Heart right ventricle (tissue), 16 donors: ENCODE measurements around the gene KRT9. TPM values are rescaled to one million over a fixed set of nuclear protein-coding genes. Genes with fewer than 3 reads are reported as not detected.
"Not testable (repeated sequence)": the region's sequence is repeated elsewhere in the genome, so short reads cannot be mapped to it uniquely, and the experiment has no call there.

Experiments
- ATAC-seq, 8 donors: fragments of 200-7000 bp; cut with Tn5 transposase; one replicate each; pipeline ENCODE4 v1.9.1; 2020; ENCODE audit warnings: mild to moderate bottlenecking in 8 of 8, moderate library complexity in 8 of 8, moderate number of reproducible peaks in 1 of 8
- DNase-seq, 2 donors: peaks; one replicate each; pipeline ENCODE4 v3.0.0-alpha.2; 2020
- H3K27ac ChIP-seq, 10 donors: fragments of 200-600 bp; sonication (generic) in 2 of 10; one replicate each; pipeline versions ENCODE4 v1.5.0 to v1.8.0; 2020 to 2022; ENCODE audit warnings: mild to moderate bottlenecking in 3 of 10
- H3K27me3 ChIP-seq, 7 donors: fragments of 200-600 bp; one replicate each; pipeline ENCODE4 v1.8.0; 2021 to 2022; ENCODE audit warnings: mild to moderate bottlenecking in 2 of 7
- H3K36me3 ChIP-seq, 9 donors: fragments of 200-600 bp; sonication (generic) in 1 of 9; one replicate each; pipeline versions ENCODE4 v1.5.0 to v1.8.0; 2020 to 2022; ENCODE audit warnings: mild to moderate bottlenecking in 2 of 9
- H3K4me1 ChIP-seq, 9 donors: fragments of 200-600 bp; sonication (generic) in 1 of 9; one replicate each; pipeline versions ENCODE4 v1.5.0 to v1.8.0; 2020 to 2022; ENCODE audit warnings: mild to moderate bottlenecking in 4 of 9
- H3K4me3 ChIP-seq, 10 donors: fragments of 200-600 bp; sonication (generic) in 2 of 10; one replicate each; pipeline versions ENCODE4 v1.5.0 to v1.8.0; 2020 to 2022; ENCODE audit warnings: mild to moderate bottlenecking in 7 of 10, moderate library complexity in 2 of 10
- H3K9me3 ChIP-seq, 11 donors: fragments of 200-600 bp in 10 of 11; sonication (generic) in 2 of 11; one replicate each; pipeline versions ENCODE4 v1.5.0 to v1.8.0; 2013 to 2022; ENCODE audit warnings: mild to moderate bottlenecking in 2 of 11, control low read depth in 1 of 11, moderate library complexity in 1 of 11
- WGBS, 2 donors: extraction: QIAGEN DNeasy Blood & Tissue Kit; methylation state at CpG; one replicate each; pipeline ENCODE4 v1.1.7; 2013; ENCODE audit warnings: inconsistent platforms in 1 of 2; 5-methylcytosine and 5-hydroxymethylcytosine counted together
- intact Hi-C, 10 donors: fragments of 100-400 bp; cut with DNase I; formaldehyde crosslinking; loops; one replicate each; pipeline versions ENCODE4 v1.11.1 to v1.14.2; 2022
- polyA plus RNA-seq, 2 donors: library from polyadenylated mRNA; stranded (reverse); fragments of 200-250 nt; gene quantifications; one replicate each; pipeline ENCODE4 v1.2.3, GENCODE V29; 2013
- total RNA-seq, 10 donors: library from RNA; stranded (reverse); fragmentation: NEBNext Ultra II Directional in 3 of 10; extraction: Animal tissue kit (Norgen Biotek cat#: 25700) in 3 of 10; gene quantifications; one replicate each; pipeline versions ENCODE4 v1.2.1 to v1.2.4, GENCODE V29; 2021 to 2023
- TF ChIP-seq, protein P1 (sequence below), 9 donors: fragments of 200-600 bp; sonication (generic) in 2 of 9; IDR thresholded peaks; one replicate each; pipeline versions ENCODE4 v1.5.0 to v1.8.0; 2021 to 2022; ENCODE audit warnings: antibody characterized with exemption in 9 of 9, mild to moderate bottlenecking in 5 of 9, moderate library complexity in 1 of 9
- donor health status: Arrhythmogenic right ventricular cardiomyopathy.
- donor health status: ischemic (EF 13 %, LVEDD 7.1; RV severe dilation, severe dysfunction).
- donor health status: healthy with polysubstance abuse.
- donor health status: DM: no; HTN: yes; CAD: no.
- donor health status: DM: no; HTN: no; CAD: no.
- donor health status: ischemic (EF 25% LVEDD 6.9; RV normal size, moderate dysfunction).
- donor health status: ischemic (EF 25% LVEDD 5.7; RV mildly dilated, moderate dysfunction).
- donor health status: healthy.
- donor health status: DM: yes; HTN: yes; CAD: no.
- donor health status: Ischemic cardiomyopathy.
- donor health status: ischemic (EF 35%, LVEDD 5.7; RV mildly dilated, moderate dysfunction).
- donor health status: nonischemic (EF 11% LVEDD 7.7; RV severe dilation, severe dysfunction).
- donor health status: DM: yes; HTN: yes; CAD: no.
- donor health status: PGD.
- donor health status: ischemic (EF 29% LVEDD 5.4; RV normal size, mild dysfunction).
- donor health status: nonischemic (EF 23%, LVEDD 6.1; RV moderate dilation, normal function).

Gene KRT9
- total and polyA plus RNA-seq, 12 donors, result not detected

- WGBS, 2 donors, result 91% methylated on average over 25 of the region's 25 CpGs
- ATAC-seq, result no peak
- DNase-seq, result no peak
These were observed 39.2 kb upstream of the KRT9 start for GRCh38 chr17:41610965-41611640.

DNA sequence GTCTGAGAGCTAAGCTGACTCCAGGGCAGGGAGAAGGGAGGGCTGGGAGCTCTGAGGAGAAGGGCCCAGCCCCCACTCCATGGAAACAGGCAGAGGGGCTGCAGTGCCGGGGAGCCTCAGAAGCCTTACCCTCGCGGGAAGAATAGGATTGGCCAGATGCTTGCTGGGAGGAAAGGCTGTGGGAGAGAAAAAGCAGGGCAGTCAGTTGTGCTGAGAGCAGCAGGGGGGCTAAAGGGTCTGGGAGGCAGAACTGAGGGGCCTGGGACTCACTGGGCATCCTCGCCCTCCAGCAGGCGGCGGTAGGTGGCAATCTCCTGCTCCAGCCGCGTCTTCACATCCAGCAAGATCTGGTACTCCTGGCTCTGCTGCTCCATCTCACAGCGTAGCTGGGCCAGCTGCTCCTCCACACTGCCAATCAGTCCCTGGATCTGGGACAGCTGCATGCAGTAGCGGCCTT is 38.2 kb upstream of the KRT9 start:
- Histone ChIP-seq H3K9me3 (peaks cover 0 to 21% (median 3%) of the 10 kb centered on the region in 11 donors), H3K27me3 (peaks cover 0 to 44% (median 11%) of the 10 kb centered on the region in 7 donors)
- H3K36me3 ChIP-seq, DNase-seq, H3K27ac ChIP-seq, H3K4me3 ChIP-seq, ATAC-seq, H3K4me1 ChIP-seq, intact Hi-C loops: not testable (repeated sequence)
- 8 to 13% methylated on average over 10 of the region's 10 CpGs for WGBS, 2 donors
- TF ChIP-seq, protein P1, sequence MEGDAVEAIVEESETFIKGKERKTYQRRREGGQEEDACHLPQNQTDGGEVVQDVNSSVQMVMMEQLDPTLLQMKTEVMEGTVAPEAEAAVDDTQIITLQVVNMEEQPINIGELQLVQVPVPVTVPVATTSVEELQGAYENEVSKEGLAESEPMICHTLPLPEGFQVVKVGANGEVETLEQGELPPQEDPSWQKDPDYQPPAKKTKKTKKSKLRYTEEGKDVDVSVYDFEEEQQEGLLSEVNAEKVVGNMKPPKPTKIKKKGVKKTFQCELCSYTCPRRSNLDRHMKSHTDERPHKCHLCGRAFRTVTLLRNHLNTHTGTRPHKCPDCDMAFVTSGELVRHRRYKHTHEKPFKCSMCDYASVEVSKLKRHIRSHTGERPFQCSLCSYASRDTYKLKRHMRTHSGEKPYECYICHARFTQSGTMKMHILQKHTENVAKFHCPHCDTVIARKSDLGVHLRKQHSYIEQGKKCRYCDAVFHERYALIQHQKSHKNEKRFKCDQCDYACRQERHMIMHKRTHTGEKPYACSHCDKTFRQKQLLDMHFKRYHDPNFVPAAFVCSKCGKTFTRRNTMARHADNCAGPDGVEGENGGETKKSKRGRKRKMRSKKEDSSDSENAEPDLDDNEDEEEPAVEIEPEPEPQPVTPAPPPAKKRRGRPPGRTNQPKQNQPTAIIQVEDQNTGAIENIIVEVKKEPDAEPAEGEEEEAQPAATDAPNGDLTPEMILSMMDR (IDR thresholded peaks at IDR 0.05), result peak in 3 of 9 donors; percentile 25 to 34 (median 27)

More at GRCh38 chr17:41610965-41611640, 39.2 kb upstream of the KRT9 start:
- Histone ChIP-seq H3K4me1 (no peaks in the 10 kb centered on the region), H3K9me3 (peaks cover 0 to 19% (median 3%) of the 10 kb centered on the region in 11 donors), H3K27me3 (peaks cover 0 to 48% (median 19%) of the 10 kb centered on the region in 7 donors), H3K27ac (no peak overlapping the region), H3K4me3 (no peak overlapping the region), H3K36me3 (no peaks in the 10 kb centered on the region)
- intact Hi-C loops, result no loop called here
- TF ChIP-seq, protein P1 (IDR thresholded peaks at IDR 0.05), result no peak

DNA sequence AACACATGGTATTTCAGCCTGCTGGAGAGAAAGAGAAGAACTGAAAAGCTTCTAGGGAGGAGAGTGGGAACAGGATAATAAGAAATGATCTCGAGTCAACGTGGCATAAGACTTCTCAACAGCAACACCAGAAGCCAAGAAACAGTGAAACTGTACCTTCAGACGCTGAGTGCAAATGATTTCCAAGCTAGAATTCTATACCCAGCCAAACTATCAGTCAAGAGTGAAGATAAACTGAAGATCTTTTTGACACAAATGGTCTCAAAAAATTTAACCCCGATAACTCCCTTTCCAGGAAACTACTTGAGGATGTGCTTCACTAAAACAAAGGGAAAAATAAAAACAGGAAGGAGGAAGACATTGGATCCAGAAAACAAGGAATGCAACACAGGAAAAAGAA is 35.1 kb upstream of the KRT9 start:
- H3K27ac ChIP-seq, H3K4me3 ChIP-seq, intact Hi-C loops, ATAC-seq, DNase-seq, H3K36me3 ChIP-seq, H3K4me1 ChIP-seq: not testable (repeated sequence)
- 77 to 91% methylated on average over 4 of the region's 4 CpGs for WGBS, 2 donors
- Histone ChIP-seq H3K27me3 (peaks cover 0 to 36% (median 10%) of the 10 kb centered on the region in 7 donors), H3K9me3 (peaks cover 0 to 21% (median 3%) of the 10 kb centered on the region in 11 donors)

DNA sequence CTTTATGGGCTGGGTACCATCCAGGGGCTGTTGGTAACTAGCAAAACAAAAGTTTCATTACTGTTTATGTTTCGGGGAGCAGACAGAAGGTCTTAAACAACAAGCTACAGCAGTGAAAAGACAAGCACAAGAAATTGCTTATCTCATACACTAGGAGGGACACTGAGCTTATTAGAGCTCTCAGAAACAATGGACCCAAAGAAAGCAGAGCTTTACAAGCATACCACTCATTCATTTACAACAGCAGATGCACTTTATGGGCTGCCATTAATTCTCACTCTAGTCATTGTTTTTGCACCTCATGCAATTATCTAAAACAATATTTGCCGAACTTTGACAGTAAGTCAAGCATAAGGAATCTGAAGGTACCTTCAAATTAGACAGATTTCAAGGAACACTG is 30.7 kb upstream of the KRT9 start:
- Histone ChIP-seq H3K36me3 (no peaks in the 10 kb centered on the region), H3K4me1 (no peaks in the 10 kb centered on the region), H3K4me3 (no peak overlapping the region), H3K27ac (no peak overlapping the region), H3K9me3 (peaks cover 0 to 17% (median 3%) of the 10 kb centered on the region in 11 donors), H3K27me3 (peaks cover 0 to 24% (median 4%) of the 10 kb centered on the region in 7 donors)
- 69 to 76% methylated on average over 2 of the region's 2 CpGs for WGBS, 2 donors
- ATAC-seq (no peak), DNase-seq (no peak)
- intact Hi-C loops, result no loop called here
- TF ChIP-seq, protein P1 (IDR thresholded peaks at IDR 0.05), result no peak

- ATAC-seq, result no peak
- Histone ChIP-seq H3K36me3 (no peaks in the 10 kb centered on the region), H3K9me3 (no peaks in the 10 kb centered on the region), H3K27ac (no peak overlapping the region), H3K4me3 (no peak overlapping the region), H3K27me3 (peaks cover 0 to 19% (median 10%) of the 10 kb centered on the region in 7 donors), H3K4me1 (no peaks in the 10 kb centered on the region)
- no peak for DNase-seq
- 66 to 70% methylated on average over 4 of the region's 4 CpGs for WGBS, 2 donors
- intact Hi-C loops, result no loop called here
- TF ChIP-seq, protein P1 (IDR thresholded peaks at IDR 0.05), result no peak
These were observed 28.5 kb upstream of the KRT9 start for GRCh38 chr17:41600318-41600717.
